ENCODE results near the gene ORC6. TPM values are rescaled to one million over a fixed set of nuclear protein-coding genes. Genes with fewer than 3 reads are reported as not detected.

ORC6 gene
- total and polyA plus RNA-seq, 10 of the 15 experiments (the other 5 are each of a cell fraction or from before 2014, with no cell fraction given): 25.7 to 88.5 (median 49.1) TPM

DNA sequence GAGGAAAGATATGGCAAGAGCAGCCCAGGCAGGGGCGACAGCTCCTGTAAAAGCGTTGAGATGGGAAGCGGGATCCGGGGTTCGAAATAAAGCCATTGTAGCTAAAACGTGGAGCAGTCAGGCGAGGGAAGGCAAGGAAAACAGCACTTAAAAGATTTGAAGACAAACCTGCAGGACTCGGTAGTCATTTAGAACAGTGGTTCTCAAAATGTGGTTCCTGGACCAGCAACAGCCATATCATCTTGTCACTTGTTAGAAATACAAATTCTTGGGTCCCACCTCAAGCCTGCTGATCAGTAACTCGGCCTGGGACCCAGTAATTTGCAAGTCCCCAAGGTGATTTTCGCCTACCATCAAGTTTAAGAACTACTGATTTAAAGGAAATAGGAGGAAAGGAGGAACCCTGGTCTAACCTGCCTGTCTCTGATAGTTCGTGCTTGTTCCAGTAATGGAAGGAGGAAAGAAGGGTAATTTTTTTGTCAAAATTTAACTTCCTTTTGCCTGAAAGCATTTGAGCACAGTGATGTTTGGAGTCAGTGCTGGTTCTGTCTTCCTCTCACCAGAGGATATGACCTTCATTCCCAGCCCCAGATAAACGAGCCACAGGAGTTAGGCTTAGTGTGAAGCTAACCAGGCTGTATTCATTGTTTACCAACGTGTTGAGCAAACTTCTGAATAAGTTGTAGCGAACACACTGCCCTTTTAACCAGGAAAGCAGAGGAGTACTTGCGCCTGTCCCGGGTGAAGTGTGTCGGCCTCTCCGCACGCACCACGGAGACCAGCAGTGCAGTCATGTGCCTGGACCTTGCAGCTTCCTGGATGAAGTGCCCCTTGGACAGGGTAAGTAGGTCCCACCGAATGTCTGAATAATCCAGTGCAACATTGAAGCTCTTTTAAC, 1.1 kb downstream of the ORC6 start:
- H3K9ac ChIP-seq (ENCODE audit: control insufficient read depth, insufficient read depth, low read length): peak overlapping the region; percentile 80
- peak overlapping the region; percentile 47 for H2AFZ ChIP-seq (ENCODE audit: control insufficient read depth, low read depth, low read length)
- peaks cover 0 to 10% of the 10 kb centered on the region in 2 experiments; a peak in 1 of 4 replicates for H3K36me3 ChIP-seq (ENCODE audit: control insufficient read depth in 2 of 2, insufficient read depth in 2 of 2, low read length in 1 of 2)
- no TSS peak for BruUV-seq (replicated peaks)
- FAIRE-seq (no peak), ATAC-seq (no peak), DNase-seq (ENCODE audit: low read depth, low spot score) (no peak)
- in situ Hi-C loops (cut with MboI): loop anchor here (10.0 kb wide), 1 partner anchor 134 kb away; no protein-coding TSS in a partner anchor
- peak overlapping the region; percentile 90 for H3K27ac ChIP-seq (ENCODE audit: control insufficient read depth, insufficient read depth)
- H4K20me1 ChIP-seq (ENCODE audit: control insufficient read depth, insufficient read depth): no peaks in the 10 kb centered on the region
- no peak for TF ChIP-seq ZNF207 (IDR thresholded peaks at IDR 0.05; ENCODE audit: borderline replicate concordance)
- TF ChIP-seq, protein P1, sequence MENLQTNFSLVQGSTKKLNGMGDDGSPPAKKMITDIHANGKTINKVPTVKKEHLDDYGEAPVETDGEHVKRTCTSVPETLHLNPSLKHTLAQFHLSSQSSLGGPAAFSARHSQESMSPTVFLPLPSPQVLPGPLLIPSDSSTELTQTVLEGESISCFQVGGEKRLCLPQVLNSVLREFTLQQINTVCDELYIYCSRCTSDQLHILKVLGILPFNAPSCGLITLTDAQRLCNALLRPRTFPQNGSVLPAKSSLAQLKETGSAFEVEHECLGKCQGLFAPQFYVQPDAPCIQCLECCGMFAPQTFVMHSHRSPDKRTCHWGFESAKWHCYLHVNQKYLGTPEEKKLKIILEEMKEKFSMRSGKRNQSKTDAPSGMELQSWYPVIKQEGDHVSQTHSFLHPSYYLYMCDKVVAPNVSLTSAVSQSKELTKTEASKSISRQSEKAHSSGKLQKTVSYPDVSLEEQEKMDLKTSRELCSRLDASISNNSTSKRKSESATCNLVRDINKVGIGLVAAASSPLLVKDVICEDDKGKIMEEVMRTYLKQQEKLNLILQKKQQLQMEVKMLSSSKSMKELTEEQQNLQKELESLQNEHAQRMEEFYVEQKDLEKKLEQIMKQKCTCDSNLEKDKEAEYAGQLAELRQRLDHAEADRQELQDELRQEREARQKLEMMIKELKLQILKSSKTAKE (IDR thresholded peaks at IDR 0.05; ENCODE audit: low read depth, poor library complexity, severe bottlenecking): no peak
- TF ChIP-seq, protein P2, sequence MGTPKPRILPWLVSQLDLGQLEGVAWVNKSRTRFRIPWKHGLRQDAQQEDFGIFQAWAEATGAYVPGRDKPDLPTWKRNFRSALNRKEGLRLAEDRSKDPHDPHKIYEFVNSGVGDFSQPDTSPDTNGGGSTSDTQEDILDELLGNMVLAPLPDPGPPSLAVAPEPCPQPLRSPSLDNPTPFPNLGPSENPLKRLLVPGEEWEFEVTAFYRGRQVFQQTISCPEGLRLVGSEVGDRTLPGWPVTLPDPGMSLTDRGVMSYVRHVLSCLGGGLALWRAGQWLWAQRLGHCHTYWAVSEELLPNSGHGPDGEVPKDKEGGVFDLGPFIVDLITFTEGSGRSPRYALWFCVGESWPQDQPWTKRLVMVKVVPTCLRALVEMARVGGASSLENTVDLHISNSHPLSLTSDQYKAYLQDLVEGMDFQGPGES (IDR thresholded peaks at IDR 0.05): no peak
- TF ChIP-seq, protein P3, sequence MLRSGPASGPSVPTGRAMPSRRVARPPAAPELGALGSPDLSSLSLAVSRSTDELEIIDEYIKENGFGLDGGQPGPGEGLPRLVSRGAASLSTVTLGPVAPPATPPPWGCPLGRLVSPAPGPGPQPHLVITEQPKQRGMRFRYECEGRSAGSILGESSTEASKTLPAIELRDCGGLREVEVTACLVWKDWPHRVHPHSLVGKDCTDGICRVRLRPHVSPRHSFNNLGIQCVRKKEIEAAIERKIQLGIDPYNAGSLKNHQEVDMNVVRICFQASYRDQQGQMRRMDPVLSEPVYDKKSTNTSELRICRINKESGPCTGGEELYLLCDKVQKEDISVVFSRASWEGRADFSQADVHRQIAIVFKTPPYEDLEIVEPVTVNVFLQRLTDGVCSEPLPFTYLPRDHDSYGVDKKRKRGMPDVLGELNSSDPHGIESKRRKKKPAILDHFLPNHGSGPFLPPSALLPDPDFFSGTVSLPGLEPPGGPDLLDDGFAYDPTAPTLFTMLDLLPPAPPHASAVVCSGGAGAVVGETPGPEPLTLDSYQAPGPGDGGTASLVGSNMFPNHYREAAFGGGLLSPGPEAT (IDR thresholded peaks at IDR 0.05; ENCODE audit: low read depth): 0 out of 2 replicates have a peak, but pooled peaks have one; percentile 12
- TF ChIP-seq POU2F2 (IDR thresholded peaks at IDR 0.05; ENCODE audit: borderline replicate concordance, low read depth, low read length): no peak
- no peak for TF ChIP-seq GATAD2B (conservative IDR thresholded peaks at IDR 0.05; ENCODE audit: low read depth)
- 0 out of 2 replicates have a peak, but pooled peaks have one; percentile 24 for TF ChIP-seq NBN (IDR thresholded peaks at IDR 0.05)
- TF ChIP-seq JUNB (IDR thresholded peaks at IDR 0.05): no peak
- TF ChIP-seq SP1 (IDR thresholded peaks at IDR 0.05; ENCODE audit: low read depth, low read length): no peak
- 0 out of 2 replicates have a peak, but pooled peaks have one; percentile 23 for TF ChIP-seq TCF7 (IDR thresholded peaks at IDR 0.05; ENCODE audit: borderline replicate concordance)
- TF ChIP-seq, protein P4, sequence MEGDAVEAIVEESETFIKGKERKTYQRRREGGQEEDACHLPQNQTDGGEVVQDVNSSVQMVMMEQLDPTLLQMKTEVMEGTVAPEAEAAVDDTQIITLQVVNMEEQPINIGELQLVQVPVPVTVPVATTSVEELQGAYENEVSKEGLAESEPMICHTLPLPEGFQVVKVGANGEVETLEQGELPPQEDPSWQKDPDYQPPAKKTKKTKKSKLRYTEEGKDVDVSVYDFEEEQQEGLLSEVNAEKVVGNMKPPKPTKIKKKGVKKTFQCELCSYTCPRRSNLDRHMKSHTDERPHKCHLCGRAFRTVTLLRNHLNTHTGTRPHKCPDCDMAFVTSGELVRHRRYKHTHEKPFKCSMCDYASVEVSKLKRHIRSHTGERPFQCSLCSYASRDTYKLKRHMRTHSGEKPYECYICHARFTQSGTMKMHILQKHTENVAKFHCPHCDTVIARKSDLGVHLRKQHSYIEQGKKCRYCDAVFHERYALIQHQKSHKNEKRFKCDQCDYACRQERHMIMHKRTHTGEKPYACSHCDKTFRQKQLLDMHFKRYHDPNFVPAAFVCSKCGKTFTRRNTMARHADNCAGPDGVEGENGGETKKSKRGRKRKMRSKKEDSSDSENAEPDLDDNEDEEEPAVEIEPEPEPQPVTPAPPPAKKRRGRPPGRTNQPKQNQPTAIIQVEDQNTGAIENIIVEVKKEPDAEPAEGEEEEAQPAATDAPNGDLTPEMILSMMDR (IDR thresholded peaks at IDR 0.05 in 2 of 3, conservative IDR thresholded peaks at IDR 0.05 in 1 of 3; ENCODE audit: control insufficient read depth in 2 of 3, extremely low read depth in 1 of 3, insufficient read depth in 1 of 3, low read depth in 3 of 3, low read length in 3 of 3): no peak
- no peak for TF ChIP-seq PAX5 (IDR thresholded peaks at IDR 0.05; ENCODE audit: borderline replicate concordance, low read depth, low read length)
- TF ChIP-seq BHLHE40 (IDR thresholded peaks at IDR 0.05; ENCODE audit: borderline replicate concordance in 1 of 2, low read depth in 2 of 2, low read length in 1 of 2): peak in 1 of 2 experiments; percentile 25; a peak in 1 of 4 replicates
- no peaks in the 10 kb centered on the region for H3K27me3 ChIP-seq (replicated peaks in 1 of 2; ENCODE audit: control insufficient read depth in 2 of 2, insufficient read depth in 2 of 2, low read length in 1 of 2)
- intact Hi-C loops (cut with micrococcal nuclease; ENCODE audit: unreplicated experiment): no loop called here
- SMC1A ChIA-PET (ENCODE audit: uncharacterized antibody, unreplicated experiment): interaction anchor here (0.7 to 4.2 kb wide), 19 partner anchors 9 to 163 kb away, joined by 3 to 49 read pairs (median 4); no protein-coding TSS in a partner anchor
- no peaks in the 10 kb centered on the region; the same call in 1 of the 2 replicates for H3K4me1 ChIP-seq (ENCODE audit: control insufficient read depth, insufficient read depth, low read length)
- no peaks in the 10 kb centered on the region for H3K9me3 ChIP-seq (replicated peaks; ENCODE audit: control insufficient read depth, insufficient read depth, low read length)
- POLR2A ChIA-PET: interaction anchor here (0.7 to 2.6 kb wide), 5 partner anchors 99 to 139 kb away, joined by 3 to 7 read pairs (median 4); no protein-coding TSS in a partner anchor
- 1% methylated on average over 21 of the region's 21 CpGs for WGBS (ENCODE audit: insufficient coverage, insufficient replicate concordance, low lambda C conversion rate, missing lambda C conversion rate)
- RAD21 ChIA-PET (ENCODE audit: unreplicated experiment): interaction anchor here (0.8 to 2.8 kb wide), 14 partner anchors 14 to 218 kb away, joined by 3 to 18 read pairs (median 4); no protein-coding TSS in a partner anchor
- CTCF ChIA-PET: interaction anchor here (0.9 to 4.9 kb wide), 15 partner anchors 8 to 163 kb away, joined by 3 to 44 read pairs (median 7); no protein-coding TSS in a partner anchor
- H3K4me3 ChIP-seq: peak overlapping the region; percentile 74
- peaks cover 71% of the 10 kb centered on the region for H3K79me2 ChIP-seq (ENCODE audit: control insufficient read depth, insufficient read depth, low read length)
- peak overlapping the region; percentile 85 for H3K4me2 ChIP-seq (ENCODE audit: control insufficient read depth, insufficient read depth)

Measured in GM12878 (cell line).